ENCODE data around the gene C13orf46.

The C13orf46 gene

GRCh38 chr13:113952983-113953520 is 20.8 kb downstream of the C13orf46 start:
- no peak for DNase-seq

- DNase-seq, result no peak
These were observed 21.5 kb downstream of the C13orf46 start for GRCh38 chr13:113952151-113952982.

GRCh38 chr13:113951246-113951999 is 22.5 kb downstream of the C13orf46 start:
- DNase-seq, result no peak

- no peak for DNase-seq
These were observed 23.2 kb downstream of the C13orf46 start for GRCh38 chr13:113950451-113951245.

GRCh38 chr13:113949546-113949945 is 24.3 kb downstream of the C13orf46 start:
- no peak for DNase-seq

- no peak for DNase-seq
These were observed 25.7 kb downstream of the C13orf46 start for GRCh38 chr13:113948034-113948742.

- DNase-seq, result no peak
These were observed 26.4 kb downstream of the C13orf46 start for GRCh38 chr13:113947311-113948033.

GRCh38 chr13:113946409-113947181 is 27.3 kb downstream of the C13orf46 start:
- no peak for DNase-seq

GRCh38 chr13:113945857-113946408 is 27.9 kb downstream of the C13orf46 start:
- no peak for DNase-seq

- no peak for DNase-seq
These were observed 29.9 kb downstream of the C13orf46 start for GRCh38 chr13:113943821-113944565.

- DNase-seq, result no peak
These were observed 31.2 kb downstream of the C13orf46 start for GRCh38 chr13:113942591-113943103.

GRCh38 chr13:113941571-113942191 is 32.2 kb downstream of the C13orf46 start:
- no peak for DNase-seq

- no peak for DNase-seq
These were observed 34.0 kb downstream of the C13orf46 start for GRCh38 chr13:113939944-113940297.

- DNase-seq, result no peak
These were observed 34.5 kb downstream of the C13orf46 start for GRCh38 chr13:113939129-113939943.

GRCh38 chr13:113938716-113939115 is 35.2 kb downstream of the C13orf46 start:
- DNase-seq, result no peak

GRCh38 chr13:113938246-113938645 is 35.6 kb downstream of the C13orf46 start:
- no peak for DNase-seq

GRCh38 chr13:113937527-113938180 is 36.2 kb downstream of the C13orf46 start:
- DNase-seq, result no peak

- DNase-seq, result no peak
These were observed 36.8 kb downstream of the C13orf46 start for GRCh38 chr13:113937073-113937472.
